Keratinocyte (primary cell): ENCODE results near the gene CILP. TPM values are rescaled to one million over a fixed set of nuclear protein-coding genes. Genes with fewer than 3 reads are reported as not detected.
"Not testable (repeated sequence)": the region's sequence is repeated elsewhere in the genome, so short reads cannot be mapped to it uniquely, and the experiment has no call there.

ENCODE experiments used
- DNase-seq: peaks from one replicate; pipeline ENCODE4 v3.0.0-alpha.2; 2011; ENCODE audit warnings: low read depth, missing footprints, low spot score
- FAIRE-seq: peaks from 2 replicates; lab custom pipeline; 2011; peaks lifted over from hg19 to GRCh38; lab: Jason Lieb, UNC
- H2AFZ ChIP-seq: 2 replicates; pipeline ENCODE4 v1.6.0; 2012; ENCODE audit warnings: low read length, control low read depth, inconsistent platforms; ENCODE audit not compliant: control insufficient read depth
- H3K27ac ChIP-seq: 2 replicates; pipeline ENCODE4 v1.5.1; 2011; ENCODE audit warnings: low read length; ENCODE audit not compliant: control insufficient read depth, insufficient read depth
- H3K27me3 ChIP-seq: 3 replicates; pipeline ENCODE4 v1.6.0; 2011; ENCODE audit warnings: low read length; ENCODE audit not compliant: control insufficient read depth, insufficient read depth; ENCODE audit errors: extremely low read depth
- H3K36me3 ChIP-seq, 2 experiments: 2 replicates in 1 of 2; 3 replicates in 1 of 2; pipeline ENCODE4 v1.5.1; 2011; ENCODE audit warnings: low read length in 2 of 2, mild to moderate bottlenecking in 1 of 2; ENCODE audit not compliant: control insufficient read depth in 2 of 2, insufficient read depth in 2 of 2; ENCODE audit errors: extremely low read depth in 1 of 2
- H3K4me1 ChIP-seq: 3 replicates; pipeline ENCODE4 v1.5.1; 2011; ENCODE audit warnings: low read length; ENCODE audit not compliant: control insufficient read depth, insufficient read depth; ENCODE audit errors: extremely low read depth
- H3K4me2 ChIP-seq: 3 replicates; pipeline ENCODE4 v1.6.0; 2011; ENCODE audit warnings: low read depth, low read length; ENCODE audit not compliant: control insufficient read depth, insufficient read depth; ENCODE audit errors: extremely low read depth
- H3K4me3 ChIP-seq, 3 experiments: fragments of 200-600 bp in 1 of 3; sonication (generic) in 1 of 3; 2 replicates in 2 of 3; 3 replicates in 1 of 3; pipeline ENCODE4 v1.5.1; 2011 to 2016; ENCODE audit warnings: low read length in 3 of 3, mild to moderate bottlenecking in 3 of 3, control low read depth in 2 of 3, inconsistent platforms in 1 of 3, low read depth in 1 of 3, mixed read lengths in 1 of 3, mixed run types in 1 of 3, moderate library complexity in 1 of 3; ENCODE audit not compliant: control insufficient read depth in 2 of 3, insufficient read depth in 2 of 3; ENCODE audit errors: extremely low read depth in 1 of 3
- H3K79me2 ChIP-seq: 2 replicates; pipeline ENCODE4 v1.6.0; 2012; ENCODE audit warnings: low read length; ENCODE audit not compliant: control insufficient read depth, insufficient read depth
- H3K9ac ChIP-seq: 3 replicates; pipeline ENCODE4 v1.6.0; 2011; ENCODE audit warnings: low read length; ENCODE audit not compliant: control insufficient read depth, insufficient read depth; ENCODE audit errors: extremely low read depth
- H3K9me1 ChIP-seq: 3 replicates; pipeline ENCODE4 v1.6.0; 2011; ENCODE audit warnings: low read length; ENCODE audit not compliant: control insufficient read depth, insufficient read depth; ENCODE audit errors: extremely low read depth
- H3K9me3 ChIP-seq: 2 replicates; pipeline ENCODE4 v1.5.1; 2012; ENCODE audit warnings: low read depth, low read length; ENCODE audit not compliant: control insufficient read depth
- H4K20me1 ChIP-seq: 3 replicates; pipeline ENCODE4 v1.6.0; 2011; ENCODE audit warnings: low read length; ENCODE audit not compliant: control insufficient read depth, insufficient read depth; ENCODE audit errors: extremely low read depth
- CTCF ChIP-seq, 3 experiments: IDR thresholded peaks in 1 of 3; conservative IDR thresholded peaks in 1 of 3; optimal IDR thresholded peaks in 1 of 3; 2 replicates in 2 of 3; 3 replicates in 1 of 3; pipeline versions ENCODE3 to v1.5.1; 2011; ENCODE audit warnings: low read length in 3 of 3, mild to moderate bottlenecking in 3 of 3, moderate library complexity in 2 of 3, control low read depth in 1 of 3, inconsistent platforms in 1 of 3; ENCODE audit not compliant: insufficient read depth in 2 of 3; ENCODE audit errors: extremely low read depth in 1 of 3
- EZH2 ChIP-seq: IDR thresholded peaks from one replicate; pipeline ENCODE4 v1.6.1; 2012; ENCODE audit warnings: inconsistent platforms, mild to moderate bottlenecking, low read length, moderate library complexity
- dilution Hi-C: fragments of 300-500 bp; cut with MboI; formaldehyde crosslinking; loops from one replicate; pipeline ENCODE4 v1.7.0; 2020; ENCODE audit warnings: low sequenced_read_pairs; ENCODE audit not compliant: extremely low pct_ligation_motif_present
- polyA plus RNA-seq, 5 experiments: library from polyadenylated mRNA; depleted of rRNA in 3 of 5; stranded (reverse) in 3 of 5; stranded (forward) in 1 of 5; unstranded in 1 of 5; fragments of >200 nt; gene quantifications; 1 replicate in 1 of 5; 2 replicates in 3 of 5; 3 replicates in 1 of 5; pipeline versions ENCODE4 v1.2.1 to v1.2.3, GENCODE V29; 2011 to 2012; ENCODE audit warnings: missing spikeins in 2 of 5, low read depth in 1 of 5, low replicate concordance in 1 of 5

The CILP gene
- polyA plus RNA-seq, 1 donor (not counting 4 experiments of a cell fraction or from before 2014, with no cell fraction given), result not detected

- peak overlapping the region; percentile 98 for H3K9ac ChIP-seq
- FAIRE-seq (no peak), DNase-seq (no peak)
- H3K36me3 ChIP-seq, result no peaks in the 10 kb centered on the region
- TF ChIP-seq CTCF (optimal IDR thresholded peaks at IDR 0.05 in 1 of 3, IDR thresholded peaks at IDR 0.05 in 1 of 3, conservative IDR thresholded peaks at IDR 0.05 in 1 of 3; ENCODE audit: extremely low read depth in 1 of 3, insufficient read depth in 2 of 3, low read length in 3 of 3), result no peak
- no peak for TF ChIP-seq EZH2
- no peaks in the 10 kb centered on the region for H3K9me3 ChIP-seq
- peak overlapping the region; percentile 91 for H3K4me2 ChIP-seq
- no peaks in the 10 kb centered on the region for H3K9me1 ChIP-seq
- no peaks in the 10 kb centered on the region for H3K27me3 ChIP-seq
- peak overlapping the region; percentile 81 to 95 (median 89) for H3K4me3 ChIP-seq
- H4K20me1 ChIP-seq, result no peaks in the 10 kb centered on the region
- peaks cover 58% of the 10 kb centered on the region for H3K79me2 ChIP-seq
- dilution Hi-C loops, result no loop called here
- no peak overlapping the region for H2AFZ ChIP-seq
- peaks cover 12% of the 10 kb centered on the region for H3K4me1 ChIP-seq
- peak overlapping the region; percentile 93 for H3K27ac ChIP-seq
Observed at GRCh38 chr15:65183865-65184159, 27.5 kb downstream of the CILP start.

- no peak overlapping the region for H3K9ac ChIP-seq
- no peaks in the 10 kb centered on the region for H3K9me1 ChIP-seq
- no peaks in the 10 kb centered on the region for H4K20me1 ChIP-seq
- H3K36me3 ChIP-seq, result peaks cover 0 to 3% of the 10 kb centered on the region in 2 experiments
- no peak overlapping the region for H2AFZ ChIP-seq
- H3K27ac ChIP-seq, result no peak overlapping the region
- no peak for TF ChIP-seq CTCF (optimal IDR thresholded peaks at IDR 0.05 in 1 of 3, IDR thresholded peaks at IDR 0.05 in 1 of 3, conservative IDR thresholded peaks at IDR 0.05 in 1 of 3; ENCODE audit: extremely low read depth in 1 of 3, insufficient read depth in 2 of 3, low read length in 3 of 3)
- TF ChIP-seq EZH2, result no peak
- H3K9me3 ChIP-seq, result no peaks in the 10 kb centered on the region
- dilution Hi-C loops, result no loop called here
- DNase-seq (no peak), FAIRE-seq (no peak)
- peaks cover 59% of the 10 kb centered on the region for H3K79me2 ChIP-seq
- peak overlapping the region; percentile 37 for H3K4me2 ChIP-seq
- no peaks in the 10 kb centered on the region for H3K27me3 ChIP-seq
- H3K4me3 ChIP-seq, result no peak overlapping the region
- H3K4me1 ChIP-seq, result peaks cover 24% of the 10 kb centered on the region
Observed at GRCh38 chr15:65182538-65182937, 28.7 kb downstream of the CILP start.

- Histone ChIP-seq H3K79me2 (peaks cover 61% of the 10 kb centered on the region), H3K4me1 (peaks cover 25% of the 10 kb centered on the region)
- H3K36me3 ChIP-seq, DNase-seq, H3K9ac ChIP-seq, H3K9me3 ChIP-seq, H3K4me3 ChIP-seq, H3K9me1 ChIP-seq, H2AFZ ChIP-seq, FAIRE-seq, H3K4me2 ChIP-seq, H3K27me3 ChIP-seq, H3K27ac ChIP-seq, dilution Hi-C loops, H4K20me1 ChIP-seq: not testable (repeated sequence)
Observed at GRCh38 chr15:65181582-65182353, 29.5 kb downstream of the CILP start.
